Ishikawa (cell line): ENCODE data around the gene SLC24A4.

Experiments
- CEBPB ChIP-seq: IDR thresholded peaks from 2 replicates; pipeline ENCODE4 v1.6.1; 2012
- CREB1 ChIP-seq: IDR thresholded peaks from 2 replicates; pipeline ENCODE4 v1.6.1; 2012; ENCODE audit warnings: low read depth
- EGR1 ChIP-seq: IDR thresholded peaks from 2 replicates; pipeline ENCODE4 v1.6.1; 2012
- EP300 ChIP-seq: IDR thresholded peaks from 2 replicates; pipeline ENCODE4 v1.6.1; 2012; ENCODE audit warnings: borderline replicate concordance
- FOXM1 ChIP-seq: IDR thresholded peaks from 2 replicates; pipeline ENCODE4 v1.6.1; 2012; ENCODE audit warnings: low read depth, borderline replicate concordance
- NFIC ChIP-seq: IDR thresholded peaks from 2 replicates; pipeline ENCODE4 v1.6.1; 2012
- RAD21 ChIP-seq: IDR thresholded peaks from 2 replicates; pipeline ENCODE4 v1.6.1; 2012; ENCODE audit warnings: low read depth
- TAF1 ChIP-seq: IDR thresholded peaks from 2 replicates; pipeline ENCODE4 v1.6.1; 2012; ENCODE audit warnings: low read depth, mild to moderate bottlenecking
- TCF12 ChIP-seq: IDR thresholded peaks from 2 replicates; pipeline ENCODE4 v1.6.1; 2012; ENCODE audit warnings: low read depth
- TEAD4 ChIP-seq: IDR thresholded peaks from 2 replicates; pipeline ENCODE4 v1.6.1; 2012
- YY1 ChIP-seq: IDR thresholded peaks from 2 replicates; pipeline ENCODE4 v1.6.1; 2012; ENCODE audit warnings: low read depth
- ZBTB7A ChIP-seq: IDR thresholded peaks from 2 replicates; pipeline ENCODE4 v1.6.1; 2012; ENCODE audit warnings: low read depth
- TF ChIP-seq, protein P1 (sequence below): IDR thresholded peaks from 2 replicates; pipeline ENCODE4 v1.6.1; 2012
- TF ChIP-seq, protein P2 (sequence below): IDR thresholded peaks from 2 replicates; pipeline ENCODE4 v1.6.1; 2012
- TF ChIP-seq, protein P3 (sequence below): IDR thresholded peaks from 2 replicates; pipeline ENCODE4 v1.6.1; 2012; ENCODE audit warnings: low read depth, mild to moderate bottlenecking

SLC24A4 gene

DNA sequence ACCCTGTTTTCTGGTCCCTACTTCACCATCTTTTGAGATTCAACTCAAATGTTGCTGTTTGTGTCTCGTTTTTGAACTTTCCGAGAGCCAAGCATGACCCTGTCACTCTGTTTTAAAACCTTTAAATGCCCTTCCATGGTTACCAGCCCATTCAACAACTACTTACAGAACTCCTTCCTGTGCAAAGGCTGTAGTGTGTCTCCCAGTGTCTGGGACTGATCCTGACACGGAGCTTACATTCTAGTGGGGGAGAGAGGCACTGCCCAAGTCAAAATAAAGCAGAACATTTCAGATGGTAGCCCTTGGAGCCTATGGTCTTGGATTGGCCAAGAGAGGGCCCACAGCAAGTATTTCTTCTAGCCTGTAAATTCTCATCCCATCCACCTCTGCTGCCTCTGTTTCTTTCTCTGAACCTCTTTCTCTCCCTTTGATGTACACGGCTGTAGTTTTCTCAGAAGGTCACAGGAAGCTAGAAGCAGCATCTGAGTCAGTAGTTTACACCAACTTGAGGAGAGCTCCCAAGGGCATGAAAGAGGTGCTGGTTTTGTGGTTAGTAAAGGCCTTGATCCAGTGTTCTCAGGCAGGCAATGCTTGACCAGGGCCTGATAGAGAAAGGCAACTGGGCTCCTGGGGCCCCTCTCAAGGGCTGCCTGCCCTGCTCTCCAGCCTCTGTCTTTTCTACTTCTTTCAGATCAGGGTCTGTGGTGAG is 42.3 kb upstream of the SLC24A4 start:
- no peak for TF ChIP-seq EP300

DNA sequence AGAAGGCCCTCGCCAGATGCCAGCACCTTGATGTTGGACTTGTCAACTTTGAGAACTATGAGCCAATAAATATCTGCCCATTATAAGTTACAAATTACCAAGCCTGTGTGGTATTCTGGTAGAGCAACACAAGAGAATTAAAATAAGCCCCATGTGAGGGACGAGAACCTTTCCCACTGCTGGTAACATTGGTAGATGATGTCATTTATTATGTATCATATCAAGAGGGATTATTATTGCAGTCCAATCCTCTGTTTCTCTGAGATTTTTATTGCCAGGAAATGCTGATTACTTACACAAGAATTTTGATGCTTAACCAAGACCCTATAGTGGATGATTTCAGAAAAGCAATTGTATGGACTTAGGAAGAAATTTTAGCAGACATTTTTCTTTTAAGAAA is 40.3 kb upstream of the SLC24A4 start:
- TF ChIP-seq, protein P1, sequence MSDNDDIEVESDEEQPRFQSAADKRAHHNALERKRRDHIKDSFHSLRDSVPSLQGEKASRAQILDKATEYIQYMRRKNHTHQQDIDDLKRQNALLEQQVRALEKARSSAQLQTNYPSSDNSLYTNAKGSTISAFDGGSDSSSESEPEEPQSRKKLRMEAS = no peak
- TF ChIP-seq TAF1 (no peak), CREB1 (no peak)

DNA sequence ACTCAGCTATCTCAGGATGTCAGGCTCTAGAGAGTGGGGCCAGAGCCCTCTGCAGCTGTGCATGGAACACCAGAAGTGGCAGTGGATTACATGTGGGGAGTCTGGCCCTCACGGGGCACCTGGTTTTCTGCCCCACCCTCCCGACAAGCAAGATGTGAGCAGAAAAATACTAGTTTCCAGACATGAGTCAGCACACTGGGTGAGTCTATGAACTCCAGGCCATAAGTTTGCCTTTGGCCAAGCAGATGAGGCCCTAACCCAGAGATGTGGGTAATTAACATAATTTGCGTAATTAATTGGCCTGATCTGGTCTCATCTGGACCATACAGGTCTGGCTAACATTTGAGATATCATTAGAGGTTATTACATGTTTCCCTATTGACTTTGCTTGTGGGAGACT is 37.7 kb upstream of the SLC24A4 start:
- no peak for TF ChIP-seq EGR1
- TF ChIP-seq TEAD4 = no peak
- TF ChIP-seq FOXM1 = no peak
- no peak for TF ChIP-seq ZBTB7A

DNA sequence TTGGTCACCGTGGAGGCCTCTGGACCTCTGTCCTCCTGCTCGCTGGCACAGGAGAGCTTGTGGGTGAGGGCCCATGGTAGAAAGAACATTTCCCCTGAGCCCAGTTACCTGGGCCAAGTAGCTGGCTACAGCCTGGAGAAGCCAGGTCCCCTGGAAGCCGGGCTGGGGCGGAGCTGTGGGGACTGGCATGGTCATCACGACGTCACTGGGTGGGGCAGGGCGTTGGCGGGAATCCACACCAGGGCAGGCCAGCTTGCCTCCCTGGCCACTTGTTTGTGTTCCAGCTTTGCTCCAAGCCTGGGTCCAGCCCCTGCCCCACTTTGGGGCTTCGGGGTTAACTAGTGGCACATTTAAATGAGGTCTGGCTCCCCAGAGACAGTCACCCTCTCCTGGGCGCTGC is 35.0 kb upstream of the SLC24A4 start:
- no peak for TF ChIP-seq TEAD4
- TF ChIP-seq RAD21 = no peak
- TF ChIP-seq, protein P2, sequence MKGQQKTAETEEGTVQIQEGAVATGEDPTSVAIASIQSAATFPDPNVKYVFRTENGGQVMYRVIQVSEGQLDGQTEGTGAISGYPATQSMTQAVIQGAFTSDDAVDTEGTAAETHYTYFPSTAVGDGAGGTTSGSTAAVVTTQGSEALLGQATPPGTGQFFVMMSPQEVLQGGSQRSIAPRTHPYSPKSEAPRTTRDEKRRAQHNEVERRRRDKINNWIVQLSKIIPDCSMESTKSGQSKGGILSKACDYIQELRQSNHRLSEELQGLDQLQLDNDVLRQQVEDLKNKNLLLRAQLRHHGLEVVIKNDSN = no peak
- TF ChIP-seq FOXM1 = no peak
- TF ChIP-seq, protein P1 = no peak
- no peak for TF ChIP-seq YY1
- TF ChIP-seq EGR1 = no peak
- no peak for TF ChIP-seq NFIC
- no peak for TF ChIP-seq ZBTB7A
- no peak for TF ChIP-seq CREB1
- no peak for TF ChIP-seq TCF12
- no peak for TF ChIP-seq EP300
- no peak for TF ChIP-seq TAF1
- TF ChIP-seq CEBPB = no peak
- TF ChIP-seq, protein P3, sequence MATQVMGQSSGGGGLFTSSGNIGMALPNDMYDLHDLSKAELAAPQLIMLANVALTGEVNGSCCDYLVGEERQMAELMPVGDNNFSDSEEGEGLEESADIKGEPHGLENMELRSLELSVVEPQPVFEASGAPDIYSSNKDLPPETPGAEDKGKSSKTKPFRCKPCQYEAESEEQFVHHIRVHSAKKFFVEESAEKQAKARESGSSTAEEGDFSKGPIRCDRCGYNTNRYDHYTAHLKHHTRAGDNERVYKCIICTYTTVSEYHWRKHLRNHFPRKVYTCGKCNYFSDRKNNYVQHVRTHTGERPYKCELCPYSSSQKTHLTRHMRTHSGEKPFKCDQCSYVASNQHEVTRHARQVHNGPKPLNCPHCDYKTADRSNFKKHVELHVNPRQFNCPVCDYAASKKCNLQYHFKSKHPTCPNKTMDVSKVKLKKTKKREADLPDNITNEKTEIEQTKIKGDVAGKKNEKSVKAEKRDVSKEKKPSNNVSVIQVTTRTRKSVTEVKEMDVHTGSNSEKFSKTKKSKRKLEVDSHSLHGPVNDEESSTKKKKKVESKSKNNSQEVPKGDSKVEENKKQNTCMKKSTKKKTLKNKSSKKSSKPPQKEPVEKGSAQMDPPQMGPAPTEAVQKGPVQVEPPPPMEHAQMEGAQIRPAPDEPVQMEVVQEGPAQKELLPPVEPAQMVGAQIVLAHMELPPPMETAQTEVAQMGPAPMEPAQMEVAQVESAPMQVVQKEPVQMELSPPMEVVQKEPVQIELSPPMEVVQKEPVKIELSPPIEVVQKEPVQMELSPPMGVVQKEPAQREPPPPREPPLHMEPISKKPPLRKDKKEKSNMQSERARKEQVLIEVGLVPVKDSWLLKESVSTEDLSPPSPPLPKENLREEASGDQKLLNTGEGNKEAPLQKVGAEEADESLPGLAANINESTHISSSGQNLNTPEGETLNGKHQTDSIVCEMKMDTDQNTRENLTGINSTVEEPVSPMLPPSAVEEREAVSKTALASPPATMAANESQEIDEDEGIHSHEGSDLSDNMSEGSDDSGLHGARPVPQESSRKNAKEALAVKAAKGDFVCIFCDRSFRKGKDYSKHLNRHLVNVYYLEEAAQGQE = no peak

DNA sequence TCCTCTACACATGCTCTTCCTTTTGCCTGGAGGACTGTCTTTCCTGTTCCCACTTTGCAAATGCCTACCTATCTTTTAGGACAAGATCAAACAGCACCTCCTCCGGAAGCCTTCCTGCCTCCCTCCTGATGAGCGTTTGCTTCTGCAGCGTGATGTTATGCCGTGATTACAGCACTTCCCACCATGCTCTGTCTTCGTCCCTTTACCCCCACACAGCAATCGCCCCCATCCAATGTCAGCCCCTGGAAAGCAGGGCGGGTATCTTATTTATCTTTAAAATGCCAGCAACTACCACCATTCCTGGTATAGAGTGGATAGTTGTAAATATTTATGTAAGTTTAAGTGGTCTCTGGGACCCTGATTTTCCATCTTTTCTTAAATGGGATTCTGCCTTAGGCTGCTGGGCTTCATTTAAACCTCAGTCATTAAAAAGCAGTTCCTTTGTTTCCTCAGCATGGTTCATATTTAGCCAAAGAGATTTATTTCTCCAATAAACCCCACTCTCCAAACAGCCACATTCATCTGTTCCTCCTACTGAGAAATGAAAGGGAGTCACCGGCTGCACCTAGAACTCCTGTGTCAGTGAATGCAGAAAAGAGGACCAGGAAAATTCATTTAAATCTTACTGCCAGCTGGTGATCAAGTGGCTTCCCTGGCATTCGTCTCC is 33.8 kb upstream of the SLC24A4 start:
- TF ChIP-seq, protein P3 = no peak
- no peak for TF ChIP-seq ZBTB7A
- TF ChIP-seq TAF1 = no peak
- no peak for TF ChIP-seq CEBPB
- no peak for TF ChIP-seq EGR1
- no peak for TF ChIP-seq NFIC
- no peak for TF ChIP-seq TEAD4
- TF ChIP-seq, protein P1 = no peak
- TF ChIP-seq, protein P2 = no peak
- TF ChIP-seq RAD21 = no peak
- TF ChIP-seq TCF12 = no peak
- TF ChIP-seq CREB1 = no peak
- no peak for TF ChIP-seq EP300
- TF ChIP-seq YY1 = no peak
- no peak for TF ChIP-seq FOXM1

DNA sequence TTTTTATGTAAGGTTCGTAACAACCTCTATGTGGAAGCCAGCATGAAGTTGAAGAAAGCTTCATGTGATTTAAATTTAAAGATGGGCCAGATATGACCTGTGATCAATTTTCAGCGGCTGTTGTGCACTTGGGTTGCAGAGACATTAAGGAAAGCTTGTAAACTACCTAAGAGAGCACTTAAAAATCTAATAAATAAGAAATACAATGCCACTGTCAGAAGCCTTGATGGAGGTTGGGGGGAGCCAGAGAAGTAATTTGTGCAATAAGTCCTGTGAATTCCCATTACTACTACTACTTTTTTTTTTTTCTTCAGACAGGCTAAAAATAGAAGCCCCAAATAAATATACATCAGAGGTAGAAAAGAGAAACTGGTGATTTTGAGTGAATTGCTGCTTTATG is 30.3 kb upstream of the SLC24A4 start:
- TF ChIP-seq TAF1 (no peak), EP300 (no peak), TCF12 (no peak), ZBTB7A (no peak), TEAD4 (no peak), RAD21 (no peak), NFIC (no peak), CEBPB (no peak), CREB1 (no peak), YY1 (no peak), EGR1 (no peak), FOXM1 (no peak)
- TF ChIP-seq, protein P3 = no peak
- TF ChIP-seq, protein P1 = no peak
- TF ChIP-seq, protein P2 = no peak
